ENCODE results near the gene CHM.

CHM gene

GRCh38 chrX:85998954-85999353 lies 48.4 kb downstream of the CHM start:
- H3K4me1 ChIP-seq (ENCODE audit: control insufficient read depth in 1 of 2, insufficient read depth in 2 of 2, low read length in 2 of 2): peaks cover 3% of the 10 kb centered on the region in 2 experiments
- H2BK5ac ChIP-seq (ENCODE audit: low read depth, low read length, poor library complexity): no peak overlapping the region
- no peak overlapping the region for H3K9ac ChIP-seq (ENCODE audit: low read length)
- H4K12ac ChIP-seq (ENCODE audit: low read depth, low read length): no peak overlapping the region
- H3K79me1 ChIP-seq (ENCODE audit: low read length): no peaks in the 10 kb centered on the region
- no peak overlapping the region for H2BK120ac ChIP-seq (ENCODE audit: insufficient read depth, low read length, poor library complexity)
- no peak overlapping the region for H3K4ac ChIP-seq (ENCODE audit: low read depth, low read length)
- no peak overlapping the region for H3K23ac ChIP-seq (ENCODE audit: low read length)
- no peak overlapping the region for H3K4me3 ChIP-seq (ENCODE audit: low read depth, low read length)
- no peaks in the 10 kb centered on the region for H3K79me2 ChIP-seq (ENCODE audit: control insufficient read depth, insufficient read depth, low read length, poor library complexity)
- H3K27me3 ChIP-seq (ENCODE audit: insufficient read depth, low read length): no peaks in the 10 kb centered on the region
- H3K27ac ChIP-seq (ENCODE audit: low read depth, low read length): no peak overlapping the region
- H3K14ac ChIP-seq (ENCODE audit: low read length): no peak overlapping the region
- H2AFZ ChIP-seq (ENCODE audit: insufficient read depth, low read length, poor library complexity): no peak overlapping the region
- H3K36me3 ChIP-seq (ENCODE audit: control insufficient read depth in 1 of 2, insufficient read depth in 2 of 2, low read length in 2 of 2): no peaks in the 10 kb centered on the region
- no peak overlapping the region for H4K91ac ChIP-seq (ENCODE audit: low read depth, low read length)
- no peak for DNase-seq
- H3K9me3 ChIP-seq (ENCODE audit: insufficient read depth, low read depth, low read length): no peaks in the 10 kb centered on the region
- H3K18ac ChIP-seq (ENCODE audit: low read length): no peak overlapping the region
- no peak overlapping the region for H4K8ac ChIP-seq (ENCODE audit: low read depth, low read length)
- H2BK12ac ChIP-seq (ENCODE audit: low read length): no peak overlapping the region
- no peak overlapping the region for H3K4me2 ChIP-seq (ENCODE audit: low read length)
- no peak overlapping the region for H2AK5ac ChIP-seq (ENCODE audit: low read length)

GRCh38 chrX:85996555-85996954 lies 50.8 kb downstream of the CHM start:
- peak in 1 of 2 donors; percentile 16 for DNase-seq
- Histone ChIP-seq H2AK5ac (ENCODE audit: low read length) (no peak overlapping the region), H2AFZ (ENCODE audit: insufficient read depth, low read length, poor library complexity) (no peak overlapping the region), H3K27me3 (ENCODE audit: insufficient read depth, low read length) (no peaks in the 10 kb centered on the region), H3K9me3 (ENCODE audit: insufficient read depth, low read depth, low read length) (no peaks in the 10 kb centered on the region), H3K14ac (ENCODE audit: low read length) (no peak overlapping the region), H3K4me2 (ENCODE audit: low read length) (no peak overlapping the region), H3K23ac (ENCODE audit: low read length) (no peak overlapping the region), H2BK12ac (ENCODE audit: low read length) (no peak overlapping the region), H3K79me2 (ENCODE audit: control insufficient read depth, insufficient read depth, low read length, poor library complexity) (no peaks in the 10 kb centered on the region), H3K4me3 (ENCODE audit: low read depth, low read length) (no peak overlapping the region), H3K79me1 (ENCODE audit: low read length) (no peaks in the 10 kb centered on the region), H3K9ac (ENCODE audit: low read length) (no peak overlapping the region), H3K18ac (ENCODE audit: low read length) (no peak overlapping the region), H4K91ac (ENCODE audit: low read depth, low read length) (no peak overlapping the region), H3K4me1 (ENCODE audit: control insufficient read depth in 1 of 2, insufficient read depth in 2 of 2, low read length in 2 of 2) (no peaks in the 10 kb centered on the region), H3K36me3 (ENCODE audit: control insufficient read depth in 1 of 2, insufficient read depth in 2 of 2, low read length in 2 of 2) (no peaks in the 10 kb centered on the region), H3K4ac (ENCODE audit: low read depth, low read length) (no peak overlapping the region), H4K12ac (ENCODE audit: low read depth, low read length) (no peak overlapping the region), H2BK5ac (ENCODE audit: low read depth, low read length, poor library complexity) (no peak overlapping the region), H3K27ac (ENCODE audit: low read depth, low read length) (no peak overlapping the region), H2BK120ac (ENCODE audit: insufficient read depth, low read length, poor library complexity) (no peak overlapping the region), H4K8ac (ENCODE audit: low read depth, low read length) (no peak overlapping the region)

- Histone ChIP-seq H3K4me2 (ENCODE audit: low read length) (no peak overlapping the region), H3K4me1 (ENCODE audit: control insufficient read depth in 1 of 2, insufficient read depth in 2 of 2, low read length in 2 of 2) (no peaks in the 10 kb centered on the region), H3K36me3 (ENCODE audit: control insufficient read depth in 1 of 2, insufficient read depth in 2 of 2, low read length in 2 of 2) (no peaks in the 10 kb centered on the region), H3K9me3 (ENCODE audit: insufficient read depth, low read depth, low read length) (no peaks in the 10 kb centered on the region), H4K8ac (ENCODE audit: low read depth, low read length) (no peak overlapping the region), H3K9ac (ENCODE audit: low read length) (no peak overlapping the region), H3K18ac (ENCODE audit: low read length) (no peak overlapping the region), H2BK120ac (ENCODE audit: insufficient read depth, low read length, poor library complexity) (no peak overlapping the region), H3K79me2 (ENCODE audit: control insufficient read depth, insufficient read depth, low read length, poor library complexity) (no peaks in the 10 kb centered on the region), H3K4me3 (ENCODE audit: low read depth, low read length) (no peak overlapping the region), H2BK5ac (ENCODE audit: low read depth, low read length, poor library complexity) (no peak overlapping the region), H2BK12ac (ENCODE audit: low read length) (no peak overlapping the region), H3K27me3 (ENCODE audit: insufficient read depth, low read length) (no peaks in the 10 kb centered on the region), H3K27ac (ENCODE audit: low read depth, low read length) (no peak overlapping the region), H4K12ac (ENCODE audit: low read depth, low read length) (no peak overlapping the region), H3K23ac (ENCODE audit: low read length) (no peak overlapping the region), H3K14ac (ENCODE audit: low read length) (no peak overlapping the region), H2AK5ac (ENCODE audit: low read length) (no peak overlapping the region), H3K4ac (ENCODE audit: low read depth, low read length) (no peak overlapping the region), H3K79me1 (ENCODE audit: low read length) (no peaks in the 10 kb centered on the region), H2AFZ (ENCODE audit: insufficient read depth, low read length, poor library complexity) (no peak overlapping the region), H4K91ac (ENCODE audit: low read depth, low read length) (no peak overlapping the region)
- no peak for DNase-seq
- WGBS (ENCODE audit: extremely low coverage, insufficient coverage, insufficient read length): no CpG with 5 or more reads among the region's 1 CpG
These were observed 51.7 kb downstream of the CHM start for GRCh38 chrX:85995641-85996040.

- no peak overlapping the region for H3K4me3 ChIP-seq (ENCODE audit: low read depth, low read length)
- H3K27ac ChIP-seq (ENCODE audit: low read depth, low read length): no peak overlapping the region
- no peak overlapping the region for H2AFZ ChIP-seq (ENCODE audit: insufficient read depth, low read length, poor library complexity)
- no peak overlapping the region for H4K12ac ChIP-seq (ENCODE audit: low read depth, low read length)
- H3K14ac ChIP-seq (ENCODE audit: low read length): no peak overlapping the region
- H4K91ac ChIP-seq (ENCODE audit: low read depth, low read length): no peak overlapping the region
- no peak overlapping the region for H2BK12ac ChIP-seq (ENCODE audit: low read length)
- H3K23ac ChIP-seq (ENCODE audit: low read length): no peak overlapping the region
- H3K4me2 ChIP-seq (ENCODE audit: low read length): no peak overlapping the region
- no peak overlapping the region for H2BK120ac ChIP-seq (ENCODE audit: insufficient read depth, low read length, poor library complexity)
- no peaks in the 10 kb centered on the region for H3K36me3 ChIP-seq (ENCODE audit: control insufficient read depth in 1 of 2, insufficient read depth in 2 of 2, low read length in 2 of 2)
- no peak overlapping the region for H3K4ac ChIP-seq (ENCODE audit: low read depth, low read length)
- no peaks in the 10 kb centered on the region for H3K9me3 ChIP-seq (ENCODE audit: insufficient read depth, low read depth, low read length)
- no peaks in the 10 kb centered on the region for H3K79me2 ChIP-seq (ENCODE audit: control insufficient read depth, insufficient read depth, low read length, poor library complexity)
- H3K9ac ChIP-seq (ENCODE audit: low read length): no peak overlapping the region
- H3K4me1 ChIP-seq (ENCODE audit: control insufficient read depth in 1 of 2, insufficient read depth in 2 of 2, low read length in 2 of 2): no peaks in the 10 kb centered on the region
- H2BK5ac ChIP-seq (ENCODE audit: low read depth, low read length, poor library complexity): no peak overlapping the region
- no CpG with 5 or more reads among the region's 1 CpG for WGBS (ENCODE audit: extremely low coverage, insufficient coverage, insufficient read length)
- no peaks in the 10 kb centered on the region for H3K27me3 ChIP-seq (ENCODE audit: insufficient read depth, low read length)
- no peak overlapping the region for H3K18ac ChIP-seq (ENCODE audit: low read length)
- no peak for DNase-seq
- H2AK5ac ChIP-seq (ENCODE audit: low read length): no peak overlapping the region
- no peak overlapping the region for H4K8ac ChIP-seq (ENCODE audit: low read depth, low read length)
- no peaks in the 10 kb centered on the region for H3K79me1 ChIP-seq (ENCODE audit: low read length)
These were observed 52.6 kb downstream of the CHM start for GRCh38 chrX:85994797-85995196.

- Histone ChIP-seq H3K27ac (ENCODE audit: low read depth, low read length) (no peak overlapping the region), H3K9me3 (ENCODE audit: insufficient read depth, low read depth, low read length) (no peaks in the 10 kb centered on the region), H4K8ac (ENCODE audit: low read depth, low read length) (no peak overlapping the region), H3K4me2 (ENCODE audit: low read length) (no peak overlapping the region), H3K4me3 (ENCODE audit: low read depth, low read length) (no peak overlapping the region), H3K79me1 (ENCODE audit: low read length) (no peaks in the 10 kb centered on the region), H3K27me3 (ENCODE audit: insufficient read depth, low read length) (no peaks in the 10 kb centered on the region), H2BK12ac (ENCODE audit: low read length) (no peak overlapping the region), H3K36me3 (ENCODE audit: control insufficient read depth in 1 of 2, insufficient read depth in 2 of 2, low read length in 2 of 2) (no peaks in the 10 kb centered on the region), H3K79me2 (ENCODE audit: control insufficient read depth, insufficient read depth, low read length, poor library complexity) (no peaks in the 10 kb centered on the region), H4K12ac (ENCODE audit: low read depth, low read length) (no peak overlapping the region), H2AK5ac (ENCODE audit: low read length) (no peak overlapping the region), H3K18ac (ENCODE audit: low read length) (no peak overlapping the region), H3K4me1 (ENCODE audit: control insufficient read depth in 1 of 2, insufficient read depth in 2 of 2, low read length in 2 of 2) (no peaks in the 10 kb centered on the region), H3K23ac (ENCODE audit: low read length) (no peak overlapping the region), H3K4ac (ENCODE audit: low read depth, low read length) (no peak overlapping the region), H2AFZ (ENCODE audit: insufficient read depth, low read length, poor library complexity) (no peak overlapping the region), H2BK120ac (ENCODE audit: insufficient read depth, low read length, poor library complexity) (no peak overlapping the region), H3K9ac (ENCODE audit: low read length) (no peak overlapping the region), H2BK5ac (ENCODE audit: low read depth, low read length, poor library complexity) (no peak overlapping the region), H3K14ac (ENCODE audit: low read length) (no peak overlapping the region), H4K91ac (ENCODE audit: low read depth, low read length) (no peak overlapping the region)
- DNase-seq: no peak
- no CpG with 5 or more reads among the region's 2 CpGs for WGBS (ENCODE audit: extremely low coverage, insufficient coverage, insufficient read length)
These were observed 53.1 kb downstream of the CHM start for GRCh38 chrX:85994228-85994627.
